ENCODE results near the gene C3orf70.

Gene C3orf70

DNA sequence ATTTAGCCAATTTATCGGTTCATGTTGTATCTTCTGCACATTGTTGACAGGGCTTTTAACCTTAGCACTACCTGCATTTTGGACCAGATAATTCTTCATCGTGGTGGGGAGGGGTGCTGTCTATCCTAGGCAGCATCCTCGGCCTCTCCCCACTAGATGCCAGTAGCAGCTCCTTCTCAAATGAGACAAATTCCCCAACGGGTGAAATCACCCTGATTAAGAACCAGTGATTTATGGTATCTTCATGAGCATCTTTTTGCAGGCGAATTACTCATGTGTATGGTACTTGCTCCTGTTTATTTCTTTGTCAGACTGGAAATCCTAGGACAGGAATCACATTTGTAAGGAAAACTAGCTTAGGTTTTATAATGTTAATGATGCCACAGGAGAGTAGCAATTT, 68.0 kb downstream of the C3orf70 start:
- no peak overlapping the region for H3K4me3 ChIP-seq (ENCODE audit: low read depth, low read length)
- TF ChIP-seq MYC (IDR thresholded peaks at IDR 0.05; ENCODE audit: low read depth, low read length) (no peak), POLR2A (IDR thresholded peaks at IDR 0.05; ENCODE audit: extremely low read depth, insufficient read length) (no peak)
- TF ChIP-seq, protein P1, sequence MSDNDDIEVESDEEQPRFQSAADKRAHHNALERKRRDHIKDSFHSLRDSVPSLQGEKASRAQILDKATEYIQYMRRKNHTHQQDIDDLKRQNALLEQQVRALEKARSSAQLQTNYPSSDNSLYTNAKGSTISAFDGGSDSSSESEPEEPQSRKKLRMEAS (IDR thresholded peaks at IDR 0.05; ENCODE audit: low read depth, low read length) = no peak
- TF ChIP-seq, protein P2, sequence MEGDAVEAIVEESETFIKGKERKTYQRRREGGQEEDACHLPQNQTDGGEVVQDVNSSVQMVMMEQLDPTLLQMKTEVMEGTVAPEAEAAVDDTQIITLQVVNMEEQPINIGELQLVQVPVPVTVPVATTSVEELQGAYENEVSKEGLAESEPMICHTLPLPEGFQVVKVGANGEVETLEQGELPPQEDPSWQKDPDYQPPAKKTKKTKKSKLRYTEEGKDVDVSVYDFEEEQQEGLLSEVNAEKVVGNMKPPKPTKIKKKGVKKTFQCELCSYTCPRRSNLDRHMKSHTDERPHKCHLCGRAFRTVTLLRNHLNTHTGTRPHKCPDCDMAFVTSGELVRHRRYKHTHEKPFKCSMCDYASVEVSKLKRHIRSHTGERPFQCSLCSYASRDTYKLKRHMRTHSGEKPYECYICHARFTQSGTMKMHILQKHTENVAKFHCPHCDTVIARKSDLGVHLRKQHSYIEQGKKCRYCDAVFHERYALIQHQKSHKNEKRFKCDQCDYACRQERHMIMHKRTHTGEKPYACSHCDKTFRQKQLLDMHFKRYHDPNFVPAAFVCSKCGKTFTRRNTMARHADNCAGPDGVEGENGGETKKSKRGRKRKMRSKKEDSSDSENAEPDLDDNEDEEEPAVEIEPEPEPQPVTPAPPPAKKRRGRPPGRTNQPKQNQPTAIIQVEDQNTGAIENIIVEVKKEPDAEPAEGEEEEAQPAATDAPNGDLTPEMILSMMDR (IDR thresholded peaks at IDR 0.05; ENCODE audit: low read depth, low read length) = no peak
- no peak for DNase-seq (ENCODE audit: low read depth)

- TF ChIP-seq MYC (IDR thresholded peaks at IDR 0.05; ENCODE audit: low read depth, low read length) (no peak), POLR2A (IDR thresholded peaks at IDR 0.05; ENCODE audit: extremely low read depth, insufficient read length) (no peak)
- TF ChIP-seq, protein P2 (IDR thresholded peaks at IDR 0.05; ENCODE audit: low read depth, low read length) = no peak
- TF ChIP-seq, protein P1 (IDR thresholded peaks at IDR 0.05; ENCODE audit: low read depth, low read length) = no peak
- no peak for DNase-seq (ENCODE audit: low read depth)
- H3K4me3 ChIP-seq (ENCODE audit: low read depth, low read length) = no peak overlapping the region
Measured at GRCh38 chr3:185084402-185084801, 68.5 kb downstream of the C3orf70 start.

- H3K4me3 ChIP-seq (ENCODE audit: low read depth, low read length) = no peak overlapping the region
- no peak for TF ChIP-seq POLR2A (IDR thresholded peaks at IDR 0.05; ENCODE audit: extremely low read depth, insufficient read length)
- TF ChIP-seq, protein P2 (IDR thresholded peaks at IDR 0.05; ENCODE audit: low read depth, low read length) = no peak
- TF ChIP-seq, protein P1 (IDR thresholded peaks at IDR 0.05; ENCODE audit: low read depth, low read length) = no peak
- no peak for TF ChIP-seq MYC (IDR thresholded peaks at IDR 0.05; ENCODE audit: low read depth, low read length)
- no peak for DNase-seq (ENCODE audit: low read depth)
Measured at GRCh38 chr3:185082829-185083228, 70.0 kb downstream of the C3orf70 start.

DNA sequence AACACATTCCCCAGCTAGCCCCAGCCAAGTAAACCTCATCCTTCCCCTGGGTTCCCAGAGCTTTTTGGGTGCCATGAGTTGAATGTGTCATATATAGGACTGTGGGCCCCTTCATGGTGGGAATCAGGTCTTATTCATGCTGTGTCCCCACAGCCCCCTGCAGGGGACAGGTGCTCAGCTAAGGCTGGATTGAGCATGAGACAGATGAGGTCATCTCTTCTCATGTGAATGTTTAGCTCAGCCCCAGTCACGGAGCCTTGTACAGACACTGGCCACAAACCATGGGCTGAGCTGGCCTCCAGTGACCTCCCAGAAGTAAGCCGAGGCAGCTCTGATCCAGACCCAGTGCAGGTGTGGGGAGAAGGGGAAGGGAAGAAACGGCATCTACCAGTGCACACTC, 70.7 kb downstream of the C3orf70 start:
- TF ChIP-seq, protein P1 (IDR thresholded peaks at IDR 0.05; ENCODE audit: low read depth, low read length) = no peak
- no peak for TF ChIP-seq MYC (IDR thresholded peaks at IDR 0.05; ENCODE audit: low read depth, low read length)
- TF ChIP-seq, protein P2 (IDR thresholded peaks at IDR 0.05; ENCODE audit: low read depth, low read length) = no peak
- no peak for DNase-seq (ENCODE audit: low read depth)
- H3K4me3 ChIP-seq (ENCODE audit: low read depth, low read length) = no peak overlapping the region

DNA sequence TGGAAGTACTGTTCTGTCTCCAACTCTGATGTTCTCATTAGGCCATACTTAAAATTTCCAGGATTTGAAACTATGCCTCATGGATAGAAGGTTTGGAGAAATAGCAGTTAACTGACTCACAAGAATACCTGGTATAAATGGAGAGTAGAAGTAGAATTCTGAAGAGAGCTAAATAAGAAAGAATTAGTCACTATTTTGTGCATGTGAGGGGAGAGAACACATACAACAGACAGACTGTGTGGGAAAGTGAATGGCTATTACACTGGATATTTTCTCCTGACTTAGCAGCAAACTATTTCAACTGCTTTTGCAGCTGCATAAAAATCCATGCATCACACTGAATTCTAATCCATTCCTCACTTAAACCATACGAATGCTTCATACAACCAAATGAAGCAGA, 71.3 kb downstream of the C3orf70 start:
- TF ChIP-seq, protein P1 (IDR thresholded peaks at IDR 0.05; ENCODE audit: low read depth, low read length) = no peak
- TF ChIP-seq POLR2A (IDR thresholded peaks at IDR 0.05; ENCODE audit: extremely low read depth, insufficient read length) = no peak
- TF ChIP-seq, protein P2 (IDR thresholded peaks at IDR 0.05; ENCODE audit: low read depth, low read length) = no peak
- no peak for TF ChIP-seq MYC (IDR thresholded peaks at IDR 0.05; ENCODE audit: low read depth, low read length)
- no peak for DNase-seq (ENCODE audit: low read depth)
- no peak overlapping the region for H3K4me3 ChIP-seq (ENCODE audit: low read depth, low read length)

- H3K4me3 ChIP-seq (ENCODE audit: low read depth, low read length) = no peak overlapping the region
- no peak for DNase-seq (ENCODE audit: low read depth)
Measured at GRCh38 chr3:185079625-185080024, 73.2 kb downstream of the C3orf70 start.

More at GRCh38 chr3:185079625-185080024, 73.2 kb downstream of the C3orf70 start:
- TF ChIP-seq POLR2A (IDR thresholded peaks at IDR 0.05; ENCODE audit: extremely low read depth, insufficient read length) (no peak), MYC (IDR thresholded peaks at IDR 0.05; ENCODE audit: low read depth, low read length) (no peak)
- TF ChIP-seq, protein P2 (IDR thresholded peaks at IDR 0.05; ENCODE audit: low read depth, low read length) = no peak

Measured in NB4 (cell line).